Effector CD4-positive, alpha-beta T cell (primary cell): ENCODE results near the gene FLT3LG.
A peak's percentile ranks its signal among the peaks of the same experiment; 100 is the strongest.

Experiments used
- DNase-seq: peaks from one replicate; pipeline ENCODE4 v3.0.0-alpha.2; 2020

FLT3LG gene

DNA sequence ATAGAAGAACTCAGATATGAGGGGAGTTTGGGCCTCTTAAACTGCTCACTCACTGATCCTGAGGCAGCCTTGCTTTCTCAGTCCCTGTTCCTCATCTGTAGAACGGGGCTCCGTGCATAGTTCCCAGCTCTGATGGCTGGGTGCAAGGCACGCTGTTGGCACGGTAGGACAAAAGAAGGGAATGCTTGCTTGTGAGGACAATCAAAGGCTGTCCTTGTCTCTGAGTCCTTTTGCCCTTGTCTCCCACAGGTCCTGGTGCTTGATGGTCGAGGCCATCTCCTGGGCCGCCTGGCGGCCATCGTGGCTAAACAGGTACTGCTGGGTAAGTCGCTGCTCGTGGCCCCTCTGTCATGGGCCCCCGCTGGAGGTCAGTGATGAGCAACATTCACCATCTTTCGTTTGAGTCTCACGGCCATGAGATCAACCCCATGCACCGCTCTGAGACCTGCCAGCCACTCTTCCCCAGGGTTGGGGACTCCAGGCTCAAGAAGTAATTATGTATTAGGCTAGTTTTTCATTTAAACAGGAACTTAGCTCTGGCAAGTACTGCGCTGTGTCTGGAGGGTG is 15.7 kb downstream of the FLT3LG start:
- no peak for DNase-seq

DNA sequence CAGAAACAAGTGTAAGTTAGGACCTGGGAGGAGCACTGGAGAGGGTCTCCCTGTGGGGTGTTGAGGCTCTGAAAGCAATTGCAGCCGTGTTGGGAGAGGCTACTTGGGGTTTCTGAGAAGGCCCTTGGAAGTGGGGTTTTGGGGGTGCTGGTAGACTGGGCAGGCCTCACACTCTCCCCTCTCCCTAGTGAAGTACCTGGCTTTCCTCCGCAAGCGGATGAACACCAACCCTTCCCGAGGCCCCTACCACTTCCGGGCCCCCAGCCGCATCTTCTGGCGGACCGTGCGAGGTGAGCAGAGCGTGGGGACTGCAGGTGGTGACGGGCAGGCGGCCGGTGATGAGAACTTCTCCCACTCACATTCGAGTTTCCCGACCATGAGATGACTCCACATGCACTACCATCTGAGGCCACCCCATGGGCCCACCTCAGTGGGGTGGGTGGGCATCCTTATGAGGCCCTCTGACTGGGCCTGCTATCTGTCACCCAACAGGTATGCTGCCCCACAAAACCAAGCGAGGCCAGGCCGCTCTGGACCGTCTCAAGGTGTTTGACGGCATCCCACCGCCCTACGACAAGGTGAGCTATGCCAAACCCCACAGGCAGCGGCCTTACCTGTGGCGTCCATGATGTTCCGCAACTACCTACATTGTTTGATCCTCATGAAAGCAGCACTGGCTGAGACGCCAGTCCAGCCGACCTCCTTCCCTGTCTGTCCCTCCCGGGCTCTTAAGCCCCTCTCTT is 16.4 kb downstream of the FLT3LG start:
- no peak for DNase-seq

DNA sequence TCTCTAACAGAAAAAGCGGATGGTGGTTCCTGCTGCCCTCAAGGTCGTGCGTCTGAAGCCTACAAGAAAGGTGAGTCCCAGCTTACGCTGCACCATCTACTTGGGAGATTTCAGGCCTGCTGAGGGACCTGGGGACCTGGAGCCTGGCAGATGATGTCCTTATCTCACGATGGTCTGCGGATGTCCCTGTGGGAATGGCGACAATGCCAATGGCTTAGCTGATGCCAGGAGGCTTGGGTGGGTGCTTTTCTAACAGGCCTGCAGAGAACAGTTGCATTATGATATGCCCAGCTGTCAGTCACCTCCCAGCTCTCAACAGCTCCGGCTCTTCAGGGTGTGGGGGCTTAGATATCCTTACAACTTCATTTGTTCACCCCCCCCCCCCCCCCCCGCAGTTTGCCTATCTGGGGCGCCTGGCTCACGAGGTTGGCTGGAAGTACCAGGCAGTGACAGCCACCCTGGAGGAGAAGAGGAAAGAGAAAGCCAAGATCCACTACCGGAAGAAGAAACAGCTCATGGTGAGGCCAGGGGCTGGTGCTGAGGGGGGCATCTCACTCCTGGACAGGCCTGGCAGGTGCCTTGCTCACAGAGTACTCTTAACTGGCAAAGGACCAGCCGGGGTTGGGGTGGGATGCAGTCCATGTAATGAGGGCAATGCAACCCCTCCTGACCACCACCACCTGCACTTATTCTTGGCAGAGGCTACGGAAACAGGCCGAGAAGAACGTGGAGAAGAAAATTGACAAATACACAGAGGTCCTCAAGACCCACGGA is 17.2 kb downstream of the FLT3LG start:
- DNase-seq, result no peak

DNA sequence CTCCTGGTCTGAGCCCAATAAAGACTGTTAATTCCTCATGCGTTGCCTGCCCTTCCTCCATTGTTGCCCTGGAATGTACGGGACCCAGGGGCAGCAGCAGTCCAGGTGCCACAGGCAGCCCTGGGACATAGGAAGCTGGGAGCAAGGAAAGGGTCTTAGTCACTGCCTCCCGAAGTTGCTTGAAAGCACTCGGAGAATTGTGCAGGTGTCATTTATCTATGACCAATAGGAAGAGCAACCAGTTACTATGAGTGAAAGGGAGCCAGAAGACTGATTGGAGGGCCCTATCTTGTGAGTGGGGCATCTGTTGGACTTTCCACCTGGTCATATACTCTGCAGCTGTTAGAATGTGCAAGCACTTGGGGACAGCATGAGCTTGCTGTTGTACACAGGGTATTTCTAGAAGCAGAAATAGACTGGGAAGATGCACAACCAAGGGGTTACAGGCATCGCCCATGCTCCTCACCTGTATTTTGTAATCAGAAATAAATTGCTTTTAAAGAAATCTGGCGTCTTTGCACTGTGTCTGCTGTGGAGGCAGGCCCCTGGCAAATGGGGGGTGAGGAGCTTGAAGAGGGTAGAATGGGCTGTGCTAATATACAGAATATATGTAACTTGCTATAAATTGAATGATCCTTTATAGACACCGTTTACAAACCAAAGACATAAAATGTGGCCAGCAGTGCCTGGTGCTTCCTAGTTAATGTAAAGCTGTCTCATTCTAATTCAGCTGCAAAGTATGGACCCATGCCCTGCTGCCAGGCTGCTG is 18.0 kb downstream of the FLT3LG start:
- no peak for DNase-seq

DNA sequence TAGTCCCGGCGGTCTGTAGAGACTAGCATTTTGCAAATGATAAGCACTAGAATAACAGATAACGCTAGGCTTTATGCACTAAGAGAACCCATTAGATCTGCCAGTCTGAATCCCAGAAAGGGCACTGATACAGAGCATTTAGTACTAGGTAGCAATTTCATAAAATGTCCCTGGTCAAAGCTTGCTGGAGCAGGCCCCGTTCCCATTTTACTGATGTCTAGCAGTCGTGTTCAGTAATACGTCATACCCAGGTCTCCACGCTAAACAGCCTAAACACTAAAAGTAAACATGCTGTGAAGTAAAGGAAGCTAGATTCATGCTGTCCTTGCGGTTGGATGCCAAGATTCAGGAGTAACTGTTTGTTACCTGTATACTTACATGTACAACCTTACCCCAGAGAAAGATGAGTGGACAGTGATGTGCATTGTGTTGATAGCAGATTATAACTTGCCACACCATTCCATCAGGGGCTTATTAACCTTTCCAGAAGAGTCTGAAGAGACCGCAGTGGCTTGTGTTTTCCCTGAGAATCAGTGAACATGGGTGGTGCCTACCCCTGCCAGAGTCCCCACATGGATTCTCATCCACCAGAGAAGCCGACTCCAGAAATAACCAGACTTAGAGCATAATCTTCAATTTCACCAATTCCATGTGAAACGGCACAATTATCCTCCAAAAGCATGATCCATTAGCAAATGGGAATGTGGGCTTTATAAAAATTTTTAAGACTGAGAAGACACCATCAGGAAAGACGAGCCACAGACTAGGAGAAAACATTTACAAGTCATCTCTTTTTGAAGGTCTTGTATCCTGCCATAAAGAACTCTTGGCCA is 18.8 kb downstream of the FLT3LG start:
- no peak for DNase-seq

DNA sequence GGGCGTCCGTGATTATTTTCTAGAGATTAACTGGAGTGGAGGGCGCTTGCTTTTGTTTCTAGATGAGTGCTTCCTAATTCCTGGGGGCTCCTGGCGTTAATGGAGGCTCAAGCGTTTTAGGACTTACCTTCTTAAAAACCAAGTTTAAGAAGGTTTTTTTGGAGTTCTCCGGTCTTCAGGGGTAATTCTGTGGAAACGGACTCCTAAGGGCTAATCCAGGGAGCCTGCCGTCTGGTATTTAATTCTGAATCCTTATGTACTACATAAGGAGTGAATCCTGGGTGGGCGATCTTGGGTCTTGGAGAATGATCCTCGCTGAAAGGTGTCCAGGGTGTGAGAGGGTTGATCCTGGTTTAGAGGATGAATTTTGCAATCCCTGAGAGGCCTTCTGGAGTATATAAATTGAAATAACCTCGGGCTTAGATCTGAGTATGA is 22.6 kb downstream of the FLT3LG start:
- DNase-seq, result no peak

DNA sequence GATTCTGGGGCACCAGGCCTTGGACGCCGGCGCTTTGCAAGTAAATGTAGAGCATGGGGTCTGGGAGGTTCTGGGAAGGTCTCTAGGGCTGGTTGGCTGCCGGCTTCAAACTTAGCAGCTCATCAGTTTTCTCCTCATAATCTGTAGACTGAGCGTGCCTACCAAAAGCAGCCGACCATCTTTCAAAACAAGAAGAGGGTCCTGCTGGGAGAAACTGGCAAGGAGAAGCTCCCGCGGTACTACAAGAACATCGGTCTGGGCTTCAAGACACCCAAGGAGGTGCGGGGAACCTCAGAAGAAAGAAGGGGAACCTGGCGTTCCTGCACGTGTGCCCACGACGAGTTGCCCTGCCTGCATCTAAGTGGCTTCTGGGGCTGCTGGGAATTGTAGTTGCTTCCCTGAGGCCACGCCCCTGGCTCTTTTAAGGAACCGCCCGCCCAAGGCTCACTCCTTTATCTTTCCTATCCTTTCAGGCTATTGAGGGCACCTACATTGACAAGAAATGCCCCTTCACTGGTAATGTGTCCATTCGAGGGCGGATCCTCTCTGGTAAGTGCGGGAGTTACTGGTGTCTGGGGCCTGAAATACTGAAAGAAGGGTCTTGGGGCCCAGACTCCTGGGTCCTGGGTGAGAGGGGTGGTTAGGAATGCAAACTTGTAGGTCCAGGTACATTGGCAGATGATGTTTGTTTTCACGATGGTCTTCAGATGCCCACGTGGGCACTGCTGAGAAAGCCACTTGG is 23.2 kb downstream of the FLT3LG start:
- peak; percentile 71 for DNase-seq

DNA sequence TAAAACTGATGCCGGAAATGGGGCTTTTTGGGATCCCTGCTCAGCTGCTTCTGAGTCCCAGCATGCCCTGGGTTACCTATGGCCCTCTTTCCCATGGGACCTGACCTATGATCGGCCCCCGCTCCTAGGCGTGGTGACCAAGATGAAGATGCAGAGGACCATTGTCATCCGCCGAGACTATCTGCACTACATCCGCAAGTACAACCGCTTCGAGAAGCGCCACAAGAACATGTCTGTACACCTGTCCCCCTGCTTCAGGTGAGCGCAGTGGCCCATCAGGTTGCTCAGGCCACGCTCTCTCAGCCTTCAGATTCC is 23.7 kb downstream of the FLT3LG start:
- no peak for DNase-seq

DNA sequence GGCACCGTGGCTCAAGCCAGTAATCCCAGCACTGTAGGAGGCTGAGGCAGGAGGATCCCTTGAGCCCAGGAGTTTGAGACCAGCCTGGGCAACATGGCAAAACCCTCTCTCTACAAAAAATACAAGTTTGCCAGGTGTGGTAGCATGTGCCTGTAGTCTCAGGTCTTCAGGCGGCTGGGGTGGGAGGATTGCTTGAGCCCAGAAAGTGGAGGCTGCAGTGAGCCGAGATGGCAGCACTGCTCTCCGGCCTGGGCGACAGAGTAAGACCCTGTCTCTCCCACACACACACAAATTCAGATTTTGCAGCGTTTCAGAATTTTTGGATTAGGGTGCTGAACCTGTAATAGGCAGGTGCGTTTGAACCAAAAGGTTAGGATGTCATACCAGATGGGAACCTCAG is 24.5 kb downstream of the FLT3LG start:
- DNase-seq, result no peak

DNA sequence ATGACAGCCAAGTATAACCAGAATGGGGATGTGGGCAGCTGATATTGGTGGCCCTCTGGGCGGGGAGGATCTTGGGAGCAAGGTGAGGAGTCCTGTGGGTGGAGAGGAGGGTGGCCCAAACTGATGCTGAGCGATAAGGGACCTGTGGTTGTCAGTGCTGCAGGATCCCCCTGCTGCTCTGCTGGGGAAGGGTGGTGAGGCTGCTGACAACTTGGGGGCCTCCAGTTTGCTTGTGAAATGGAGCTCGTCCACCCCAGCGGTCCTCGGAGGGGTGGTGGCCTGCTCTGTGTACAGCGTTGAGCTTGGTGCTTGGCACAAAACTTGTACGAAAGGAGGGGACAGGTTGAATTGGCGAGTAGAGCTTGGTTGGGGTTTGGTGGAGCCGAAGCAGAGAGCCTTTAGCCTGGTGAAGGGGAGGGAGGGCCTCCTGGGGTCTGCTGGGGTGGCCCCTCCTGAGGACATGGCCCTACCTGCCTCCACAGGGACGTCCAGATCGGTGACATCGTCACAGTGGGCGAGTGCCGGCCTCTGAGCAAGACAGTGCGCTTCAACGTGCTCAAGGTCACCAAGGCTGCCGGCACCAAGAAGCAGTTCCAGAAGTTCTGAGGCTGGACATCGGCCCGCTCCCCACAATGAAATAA is 25.1 kb downstream of the FLT3LG start:
- no peak for DNase-seq

DNA sequence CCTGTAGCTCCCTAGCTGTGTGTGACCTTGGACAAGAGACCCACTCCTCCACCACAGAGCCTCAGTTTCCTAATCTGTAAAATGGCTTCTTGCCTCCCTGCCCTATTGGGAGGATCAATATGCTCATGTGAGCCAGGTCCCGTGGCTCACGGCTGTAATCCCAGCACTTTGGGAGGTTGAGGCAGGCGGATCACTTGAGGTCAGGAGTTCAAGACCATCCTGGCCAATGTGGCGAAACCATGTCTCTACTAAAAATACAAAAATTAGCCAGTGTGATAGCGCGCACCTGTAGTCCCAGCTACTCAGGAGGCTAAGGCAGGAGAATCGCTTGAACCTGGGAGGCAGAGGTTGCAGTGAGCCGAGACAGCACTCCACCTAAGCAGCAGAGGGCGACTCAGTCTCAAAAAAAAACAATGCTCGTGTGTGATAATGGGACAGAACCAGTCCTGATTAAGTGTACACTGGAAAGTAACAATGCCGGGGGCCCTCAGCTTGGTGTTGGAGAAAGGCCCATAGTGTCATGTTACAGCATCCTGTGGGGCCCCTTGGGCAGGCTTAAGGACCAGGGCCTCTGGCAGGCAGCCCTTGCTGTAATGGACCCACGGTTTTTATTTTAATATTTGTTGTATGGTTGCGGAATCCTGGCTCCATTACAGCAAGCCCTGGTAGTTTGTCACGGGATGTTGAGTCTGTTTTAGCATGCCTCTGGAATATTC is 29.0 kb downstream of the FLT3LG start:
- peak; percentile 29 for DNase-seq

DNA sequence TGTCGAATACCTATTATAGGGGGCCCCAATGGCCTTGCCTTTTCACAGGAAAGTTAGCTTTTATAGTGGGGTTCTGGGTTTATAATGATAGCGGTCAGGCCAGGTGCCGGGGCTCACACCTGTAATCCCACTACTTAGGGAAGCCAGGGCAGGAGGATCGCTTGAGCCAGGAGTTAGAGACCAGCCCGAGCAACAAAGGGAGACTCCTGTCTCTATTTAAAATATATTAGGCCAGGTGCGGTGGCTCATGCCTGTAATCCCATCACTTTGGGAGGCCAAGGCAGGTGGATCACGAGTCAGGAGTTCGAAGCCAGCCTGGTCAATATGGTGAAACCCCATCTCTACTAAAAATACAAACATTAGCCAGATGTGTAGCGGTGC is 29.6 kb downstream of the FLT3LG start:
- DNase-seq, result no peak

DNA sequence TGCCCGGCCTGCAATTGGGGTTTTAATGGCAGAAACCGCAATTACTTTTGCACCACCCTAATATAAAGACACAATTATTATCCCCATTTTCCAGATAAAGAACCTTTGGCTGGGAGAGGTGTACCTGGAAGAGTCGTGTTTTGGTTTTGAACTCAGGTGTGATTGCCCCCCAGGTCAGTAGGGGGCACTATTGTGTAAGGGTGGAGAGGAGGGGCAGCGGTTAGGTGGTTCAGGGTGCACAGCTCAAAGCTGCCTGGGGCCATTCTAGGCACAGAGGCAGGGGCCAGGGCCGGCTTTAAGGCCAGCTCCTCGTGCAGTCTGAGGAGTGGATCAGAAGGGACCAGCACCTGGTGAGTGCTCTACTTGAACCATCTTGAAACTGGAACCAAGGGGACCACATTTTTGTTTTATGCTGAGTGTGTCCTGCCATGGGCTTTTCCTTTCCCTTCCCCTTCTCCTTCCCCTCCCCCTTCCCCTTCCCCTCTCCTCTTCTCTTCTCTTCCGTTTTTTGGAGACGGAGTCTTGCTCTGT is 32.6 kb downstream of the FLT3LG start:
- DNase-seq, result peak; percentile 74

DNA sequence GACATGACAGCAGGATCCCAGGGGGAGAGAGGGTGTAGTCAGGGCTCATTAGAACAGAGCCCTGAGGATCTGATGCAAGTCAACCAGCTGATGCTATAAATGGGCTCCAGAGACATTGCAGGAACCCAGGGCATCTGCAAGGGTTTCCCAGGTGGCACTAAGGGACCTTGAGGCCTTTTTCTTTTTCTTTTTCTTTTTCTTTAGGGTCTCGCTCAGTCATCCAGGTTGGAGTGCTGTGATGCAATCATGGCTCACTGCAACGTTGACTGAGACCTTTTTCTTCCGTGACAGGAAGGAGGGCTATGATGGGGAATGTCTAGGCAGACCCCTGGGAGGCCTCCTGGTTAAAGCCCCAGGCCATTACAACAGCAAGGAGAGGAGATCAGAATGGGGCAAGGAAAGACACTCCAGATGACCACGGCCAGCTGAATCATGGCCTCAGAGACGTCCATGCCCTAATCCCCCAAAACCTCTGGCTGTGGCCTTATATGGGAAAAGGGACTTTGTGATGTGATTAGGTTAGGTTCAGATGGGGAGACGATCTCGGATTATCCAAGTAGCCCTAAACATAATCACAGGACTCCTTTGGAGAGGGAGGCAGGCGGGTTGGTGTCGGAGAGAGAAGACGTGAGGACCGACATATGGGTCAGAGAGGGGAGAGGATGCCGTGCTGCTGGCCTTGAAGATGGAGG is 33.9 kb downstream of the FLT3LG start:
- DNase-seq, result no peak

DNA sequence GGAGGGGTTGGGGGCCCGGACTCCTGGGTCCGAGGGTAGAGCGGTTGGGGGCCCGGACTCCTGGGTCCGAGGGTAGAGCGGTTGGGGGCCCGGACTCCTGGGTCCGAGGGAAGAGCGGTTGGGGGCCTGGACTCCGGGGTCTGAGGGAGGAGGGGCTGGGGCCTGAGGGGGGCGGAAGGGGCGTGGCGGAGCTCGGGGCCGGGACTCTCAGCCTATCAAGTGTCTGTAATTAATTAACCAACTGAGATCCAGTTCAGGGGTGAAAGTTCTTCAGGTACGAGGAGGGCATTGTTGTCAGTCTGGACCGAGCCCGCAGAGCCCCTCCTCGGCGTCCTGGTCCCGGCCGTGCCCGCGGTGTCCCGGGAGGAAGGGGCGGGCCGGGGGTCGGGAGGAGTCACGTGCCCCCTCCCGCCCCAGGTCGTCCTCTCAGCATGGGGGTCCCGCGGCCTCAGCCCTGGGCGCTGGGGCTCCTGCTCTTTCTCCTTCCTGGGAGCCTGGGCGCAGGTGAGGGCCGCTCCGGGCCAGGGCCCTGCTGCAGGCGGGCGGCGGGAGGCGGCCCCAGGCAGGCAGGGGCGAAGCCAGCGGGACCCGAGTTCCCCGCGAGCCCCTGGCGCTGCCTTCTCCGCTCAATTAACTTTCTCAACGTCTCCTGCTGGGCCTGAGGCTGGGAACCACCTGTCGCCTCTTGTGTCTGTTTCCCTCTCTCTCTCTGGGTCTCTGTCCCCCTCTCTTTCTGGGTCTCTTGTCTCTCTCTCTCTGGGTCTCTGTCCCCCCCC is 39.1 kb downstream of the FLT3LG start:
- DNase-seq, result no peak

DNA sequence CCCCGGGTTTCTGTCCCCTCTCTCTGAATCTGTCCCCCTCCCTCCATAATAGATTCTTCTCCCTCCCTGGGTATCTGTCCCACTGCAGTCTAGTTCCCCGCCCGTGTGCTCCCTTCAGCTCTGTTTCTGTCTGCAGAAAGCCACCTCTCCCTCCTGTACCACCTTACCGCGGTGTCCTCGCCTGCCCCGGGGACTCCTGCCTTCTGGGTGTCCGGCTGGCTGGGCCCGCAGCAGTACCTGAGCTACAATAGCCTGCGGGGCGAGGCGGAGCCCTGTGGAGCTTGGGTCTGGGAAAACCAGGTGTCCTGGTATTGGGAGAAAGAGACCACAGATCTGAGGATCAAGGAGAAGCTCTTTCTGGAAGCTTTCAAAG is 39.7 kb downstream of the FLT3LG start:
- no peak for DNase-seq

DNA sequence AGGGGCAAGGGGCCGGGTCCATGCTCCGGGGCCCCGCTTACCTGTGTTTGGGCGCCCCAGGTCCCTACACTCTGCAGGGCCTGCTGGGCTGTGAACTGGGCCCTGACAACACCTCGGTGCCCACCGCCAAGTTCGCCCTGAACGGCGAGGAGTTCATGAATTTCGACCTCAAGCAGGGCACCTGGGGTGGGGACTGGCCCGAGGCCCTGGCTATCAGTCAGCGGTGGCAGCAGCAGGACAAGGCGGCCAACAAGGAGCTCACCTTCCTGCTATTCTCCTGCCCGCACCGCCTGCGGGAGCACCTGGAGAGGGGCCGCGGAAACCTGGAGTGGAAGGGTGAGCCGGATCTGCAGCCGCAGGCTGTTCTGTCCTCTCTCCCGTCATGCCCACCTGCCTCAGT is 40.1 kb downstream of the FLT3LG start:
- DNase-seq, result no peak

DNA sequence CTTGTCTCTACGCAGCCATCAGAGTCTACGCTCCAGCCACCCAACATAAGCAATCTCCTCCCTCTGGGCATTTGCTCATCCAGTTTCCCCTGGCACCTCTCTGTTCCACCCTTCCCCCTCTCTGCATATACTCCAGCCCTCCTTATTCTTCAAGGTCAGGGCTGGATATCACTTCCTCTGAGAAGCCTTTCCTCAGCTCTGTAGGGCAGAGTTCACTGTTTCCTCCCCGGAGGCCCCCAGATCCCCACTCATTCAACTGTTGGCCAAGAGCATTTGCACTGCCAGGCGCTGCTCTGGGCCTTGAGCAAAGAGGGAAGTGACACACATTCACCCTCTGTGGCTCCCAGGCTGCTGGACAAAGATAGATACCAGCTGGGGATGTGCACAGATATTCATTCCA is 41.8 kb downstream of the FLT3LG start:
- DNase-seq, result no peak

DNA sequence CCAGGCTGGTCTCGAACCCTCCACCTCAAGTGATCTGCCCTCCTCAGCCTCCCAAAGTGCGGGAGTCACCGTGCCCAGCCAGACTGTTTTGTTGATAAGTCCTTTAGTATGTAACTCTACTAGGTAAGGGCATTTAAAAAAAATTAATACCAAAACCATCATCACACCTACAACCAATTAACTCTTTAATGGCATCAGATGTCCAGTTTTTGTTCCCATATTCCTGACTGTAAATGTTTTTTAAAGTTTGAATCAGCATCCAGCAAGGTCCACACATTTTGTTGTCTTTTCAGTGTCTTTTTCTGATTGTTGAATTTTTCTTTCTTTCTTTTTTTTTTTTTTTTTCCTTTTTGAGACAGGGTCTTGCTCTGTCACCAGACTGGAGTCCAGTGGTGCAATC is 44.0 kb downstream of the FLT3LG start:
- no peak for DNase-seq
